Osteocyte (in vitro differentiated cells): ENCODE results near the gene CACNA1C. TPM values are rescaled to one million over a fixed set of nuclear protein-coding genes. Genes with fewer than 3 reads are reported as not detected.

Source experiments
- DNase-seq: peaks from one replicate; pipeline ENCODE4 v3.0.0; 2021; ENCODE audit warnings: mixed read lengths; ENCODE audit not compliant: unreplicated experiment; ENCODE audit errors: extremely low spot score
- H3K27ac Mint-ChIP-seq: one replicate; pipeline ENCODE4 v1.8.0; 2021; ENCODE audit warnings: mild to moderate bottlenecking, mixed read lengths; ENCODE audit not compliant: unreplicated experiment
- H3K27me3 Mint-ChIP-seq: one replicate; pipeline ENCODE4 v1.8.0; 2021; ENCODE audit warnings: mixed read lengths; ENCODE audit not compliant: unreplicated experiment
- H3K36me3 Mint-ChIP-seq: one replicate; pipeline ENCODE4 v1.8.0; 2021; ENCODE audit warnings: mixed read lengths; ENCODE audit not compliant: unreplicated experiment
- H3K4me1 Mint-ChIP-seq: one replicate; pipeline ENCODE4 v1.8.0; 2021; ENCODE audit warnings: mixed read lengths; ENCODE audit not compliant: unreplicated experiment
- H3K4me3 Mint-ChIP-seq: one replicate; pipeline ENCODE4 v1.8.0; 2021; ENCODE audit warnings: mild to moderate bottlenecking, moderate library complexity, mixed read lengths; ENCODE audit not compliant: unreplicated experiment
- H3K9me3 Mint-ChIP-seq: one replicate; pipeline ENCODE4 v1.8.0; 2021; ENCODE audit warnings: mixed read lengths; ENCODE audit not compliant: unreplicated experiment
- total RNA-seq: library from RNA; stranded (reverse); gene quantifications from 2 replicates; pipeline ENCODE4 v1.2.1, GENCODE V29; 2021
- TF ChIP-seq, protein P1 (sequence below): fragments of 200-600 bp; sonication (generic); IDR thresholded peaks from 2 replicates; pipeline ENCODE4 v1.5.0; 2021; ENCODE audit warnings: antibody characterized with exemption, mild to moderate bottlenecking, moderate library complexity

Gene CACNA1C
- total RNA-seq, 1 donor from 2014 or later = 67.4 TPM

- peaks cover 34% of the 10 kb centered on the region for H3K4me1 Mint-ChIP-seq
Observed at GRCh38 chr12:2382370-2383155, 329.8 kb downstream of the CACNA1C start.

DNA sequence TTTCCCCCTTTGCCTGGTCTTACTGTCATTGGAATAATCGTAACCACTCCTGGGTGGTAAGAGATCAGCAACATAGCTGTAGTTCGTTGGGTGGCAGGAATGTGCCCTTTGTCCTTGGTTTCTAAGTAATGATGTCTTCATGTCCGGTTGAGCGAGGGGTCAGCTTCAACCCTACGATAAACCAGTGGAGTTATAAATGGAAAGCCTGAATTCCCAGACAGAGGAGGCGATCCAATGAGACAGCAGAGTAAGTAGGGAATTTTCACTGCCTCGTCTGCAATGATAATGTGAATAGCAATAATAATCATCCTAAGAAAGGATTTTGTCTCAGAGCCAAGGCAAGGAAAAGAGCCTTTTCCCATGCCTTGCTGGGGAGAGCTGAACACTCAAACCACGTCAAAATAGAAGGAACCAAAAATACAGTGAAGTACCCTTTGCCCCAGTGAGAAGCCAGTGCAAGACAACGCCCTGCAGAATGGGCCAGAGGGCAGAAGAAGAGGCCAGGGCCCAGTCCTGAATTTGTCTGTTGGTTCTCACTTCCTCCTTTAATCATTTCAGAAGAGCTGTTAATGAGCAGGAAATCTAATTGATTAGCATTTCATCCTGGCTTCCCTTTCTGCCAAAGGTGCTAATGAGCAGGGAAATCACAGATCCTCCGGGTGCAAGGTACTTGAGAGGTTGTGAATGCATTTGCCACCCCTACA, 330.7 kb downstream of the CACNA1C start:
- Mint-ChIP-seq H3K27ac (peak overlapping the region; percentile 86), H3K4me1 (peaks cover 31% of the 10 kb centered on the region), H3K36me3 (peaks cover 2% of the 10 kb centered on the region), H3K4me3 (no peak overlapping the region), H3K27me3 (no peaks in the 10 kb centered on the region), H3K9me3 (no peaks in the 10 kb centered on the region)
- TF ChIP-seq, protein P1, sequence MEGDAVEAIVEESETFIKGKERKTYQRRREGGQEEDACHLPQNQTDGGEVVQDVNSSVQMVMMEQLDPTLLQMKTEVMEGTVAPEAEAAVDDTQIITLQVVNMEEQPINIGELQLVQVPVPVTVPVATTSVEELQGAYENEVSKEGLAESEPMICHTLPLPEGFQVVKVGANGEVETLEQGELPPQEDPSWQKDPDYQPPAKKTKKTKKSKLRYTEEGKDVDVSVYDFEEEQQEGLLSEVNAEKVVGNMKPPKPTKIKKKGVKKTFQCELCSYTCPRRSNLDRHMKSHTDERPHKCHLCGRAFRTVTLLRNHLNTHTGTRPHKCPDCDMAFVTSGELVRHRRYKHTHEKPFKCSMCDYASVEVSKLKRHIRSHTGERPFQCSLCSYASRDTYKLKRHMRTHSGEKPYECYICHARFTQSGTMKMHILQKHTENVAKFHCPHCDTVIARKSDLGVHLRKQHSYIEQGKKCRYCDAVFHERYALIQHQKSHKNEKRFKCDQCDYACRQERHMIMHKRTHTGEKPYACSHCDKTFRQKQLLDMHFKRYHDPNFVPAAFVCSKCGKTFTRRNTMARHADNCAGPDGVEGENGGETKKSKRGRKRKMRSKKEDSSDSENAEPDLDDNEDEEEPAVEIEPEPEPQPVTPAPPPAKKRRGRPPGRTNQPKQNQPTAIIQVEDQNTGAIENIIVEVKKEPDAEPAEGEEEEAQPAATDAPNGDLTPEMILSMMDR = no peak
- no peak for DNase-seq

More at GRCh38 chr12:2382370-2383155, 329.8 kb downstream of the CACNA1C start:
- peak overlapping the region; percentile 25 for H3K27ac Mint-ChIP-seq
- H3K9me3 Mint-ChIP-seq = no peaks in the 10 kb centered on the region
- no peak for DNase-seq
- H3K4me3 Mint-ChIP-seq = no peak overlapping the region
- H3K36me3 Mint-ChIP-seq = peaks cover 6% of the 10 kb centered on the region
- no peaks in the 10 kb centered on the region for H3K27me3 Mint-ChIP-seq
- TF ChIP-seq, protein P1 = peak; percentile 6

DNA sequence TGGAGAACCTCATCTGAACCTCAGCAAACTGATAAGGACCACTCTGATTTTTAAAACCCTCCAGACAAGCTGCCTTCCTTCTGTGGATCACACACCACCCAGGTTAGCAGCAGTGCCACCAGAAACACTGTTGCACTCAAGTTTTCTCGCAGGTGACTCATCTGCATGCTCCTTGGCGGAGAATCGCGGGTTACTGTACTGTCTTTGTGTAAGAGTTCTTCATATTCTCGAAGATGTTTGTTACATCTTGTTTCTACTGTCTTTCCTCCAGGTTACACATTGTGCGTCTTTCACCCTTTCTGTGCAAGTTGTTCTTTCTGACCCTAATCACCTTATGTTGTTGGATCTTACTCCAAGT, 331.2 kb downstream of the CACNA1C start:
- TF ChIP-seq, protein P1 = no peak
- Mint-ChIP-seq H3K9me3 (no peaks in the 10 kb centered on the region), H3K4me1 (peaks cover 31% of the 10 kb centered on the region), H3K27ac (peak overlapping the region; percentile 86), H3K27me3 (no peaks in the 10 kb centered on the region), H3K4me3 (no peak overlapping the region), H3K36me3 (no peaks in the 10 kb centered on the region)
- DNase-seq = no peak

GRCh38 chr12:2384533-2385351, 332.0 kb downstream of the CACNA1C start:
- no peak for DNase-seq
- H3K36me3 Mint-ChIP-seq = no peaks in the 10 kb centered on the region
- peaks cover 31% of the 10 kb centered on the region for H3K4me1 Mint-ChIP-seq
- TF ChIP-seq, protein P1 = peak; percentile 27
- H3K27me3 Mint-ChIP-seq = no peaks in the 10 kb centered on the region
- peak overlapping the region; percentile 24 for H3K4me3 Mint-ChIP-seq
- H3K9me3 Mint-ChIP-seq = no peaks in the 10 kb centered on the region
- peak overlapping the region; percentile 86 for H3K27ac Mint-ChIP-seq
